HG02981 (cell line): ENCODE results near the gene MUC5B.
"Not testable (repeated sequence)": the region's sequence is repeated elsewhere in the genome, so short reads cannot be mapped to it uniquely, and the experiment has no call there.

Experiments used
- ATAC-seq: cut with Tn5 transposase; IDR thresholded peaks from one replicate; pipeline ENCODE4 v1.9.1; 2021; ENCODE audit warnings: mild to moderate bottlenecking, moderate library complexity; ENCODE audit not compliant: unreplicated experiment

Gene MUC5B

DNA sequence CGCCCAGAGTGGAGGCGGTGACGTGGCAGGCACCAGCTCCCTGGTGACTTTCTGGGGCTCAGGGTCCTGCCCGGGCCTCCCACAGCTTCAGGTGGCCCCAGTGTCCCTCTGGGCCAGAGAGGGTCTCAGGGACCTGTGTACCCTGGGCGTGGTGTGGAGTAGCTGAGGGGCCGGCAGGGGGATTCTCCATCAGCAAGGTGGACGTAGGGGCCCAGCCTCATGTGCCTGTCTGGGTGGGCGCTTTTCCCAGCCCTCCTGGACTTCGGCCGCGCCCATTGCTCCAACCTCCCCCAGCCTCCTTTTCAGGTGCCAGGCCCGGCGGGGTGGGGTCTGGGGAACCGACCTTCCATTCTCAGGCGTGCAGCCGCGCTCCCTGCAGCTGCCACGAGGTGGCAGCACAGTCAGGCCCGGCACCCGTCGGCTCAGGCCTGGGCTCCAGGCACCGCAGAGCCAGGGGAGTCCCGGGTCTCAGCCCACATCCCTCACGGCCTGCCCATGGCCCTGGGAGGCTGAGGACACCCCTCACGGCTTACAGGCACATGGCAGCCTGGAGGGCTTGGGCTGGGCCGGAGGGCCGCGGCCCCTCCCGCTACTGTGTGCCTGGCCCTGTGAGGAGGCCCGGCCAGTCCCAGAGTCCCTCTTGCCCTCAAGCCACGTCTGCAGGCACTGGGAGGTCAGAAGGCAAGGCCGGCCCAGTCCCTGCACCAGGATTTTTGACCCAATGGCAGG lies 19.9 kb upstream of the MUC5B start:
- ATAC-seq = no peak

GRCh38 chr11:1203505-1204271 lies 19.2 kb upstream of the MUC5B start:
- no peak for ATAC-seq

DNA sequence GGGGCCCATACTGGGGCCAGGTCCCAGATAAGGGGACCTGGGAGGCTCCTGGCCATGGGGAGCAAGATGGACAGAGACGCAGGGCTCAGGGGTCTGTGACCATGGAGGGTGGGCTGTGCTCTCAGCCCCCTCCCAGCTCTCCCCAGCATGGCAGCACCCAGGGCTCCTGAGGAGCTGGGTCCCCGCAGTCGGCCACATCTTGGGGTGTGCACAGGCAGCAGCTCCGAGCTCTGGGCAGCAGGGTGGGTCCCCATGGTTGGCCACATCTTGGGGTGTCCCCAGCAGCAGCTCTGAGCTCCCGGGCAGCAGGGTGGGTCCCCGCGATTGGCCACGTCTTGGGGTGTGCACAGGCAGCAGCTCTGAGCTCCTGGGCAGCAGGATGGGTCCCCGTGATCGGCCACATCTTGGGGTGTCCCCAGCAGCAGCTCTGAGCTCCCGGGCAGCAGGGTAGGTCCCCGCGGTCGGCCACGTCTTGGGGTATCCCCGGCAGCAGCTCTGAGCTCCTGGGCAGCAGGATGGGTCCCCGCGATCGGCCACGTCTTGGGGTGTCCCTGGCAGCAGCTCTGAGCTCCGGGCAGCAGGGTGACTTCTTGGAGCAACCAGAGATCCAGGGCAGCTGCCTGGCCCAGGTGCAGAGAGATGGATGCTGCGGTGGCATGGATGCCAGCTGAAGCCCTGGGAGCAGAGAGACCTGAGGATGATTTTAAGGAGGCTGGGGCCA lies 18.3 kb upstream of the MUC5B start:
- no peak for ATAC-seq

GRCh38 chr11:1205121-1205986 lies 17.5 kb upstream of the MUC5B start:
- no peak for ATAC-seq

DNA sequence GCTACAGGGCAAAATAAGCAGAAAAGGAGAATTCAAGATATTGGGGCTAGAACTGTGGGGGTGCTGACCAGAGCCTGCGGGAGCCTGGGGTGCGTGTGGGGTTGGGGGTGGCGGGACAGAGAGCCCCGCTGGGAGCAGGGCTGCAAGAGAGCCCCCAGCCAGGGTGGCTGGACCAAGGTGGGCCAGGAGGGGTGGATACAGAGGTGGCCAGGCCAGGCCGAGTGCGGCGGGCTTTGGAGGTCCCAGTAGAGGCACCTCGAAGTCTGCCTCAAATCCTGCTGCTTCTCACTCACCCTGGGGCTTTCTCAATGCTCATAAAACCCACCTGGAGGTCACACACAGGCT lies 16.9 kb upstream of the MUC5B start:
- no peak for ATAC-seq

- ATAC-seq = no peak
These were observed 16.2 kb upstream of the MUC5B start for GRCh38 chr11:1206391-1207271.

GRCh38 chr11:1207401-1208143 lies 15.3 kb upstream of the MUC5B start:
- ATAC-seq = no peak

- ATAC-seq = no peak
These were observed 14.8 kb upstream of the MUC5B start for GRCh38 chr11:1208144-1208393.

GRCh38 chr11:1208394-1209261 lies 14.2 kb upstream of the MUC5B start:
- no peak for ATAC-seq

- ATAC-seq = no peak
These were observed 13.4 kb upstream of the MUC5B start for GRCh38 chr11:1209371-1210057.

DNA sequence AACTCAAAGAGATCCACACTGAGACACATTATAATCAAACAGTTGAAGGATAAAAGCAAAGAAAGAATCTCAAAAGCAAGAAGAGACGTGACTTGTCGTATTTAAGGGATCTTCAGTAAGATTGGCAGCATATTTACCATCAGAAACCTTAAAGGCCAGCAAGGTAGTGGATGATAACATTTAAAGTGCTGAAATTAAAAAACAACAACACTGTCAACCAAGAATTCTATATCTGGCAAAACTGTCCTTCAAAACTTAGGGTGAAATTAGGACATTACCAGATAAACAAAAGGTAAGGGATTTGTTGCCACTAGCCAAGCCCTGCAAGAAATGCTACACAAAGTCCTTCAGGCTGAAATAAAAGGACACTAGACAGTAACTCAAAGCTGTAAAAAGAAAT lies 11.0 kb upstream of the MUC5B start:
- ATAC-seq = no peak

GRCh38 chr11:1215826-1216225 lies 7.0 kb upstream of the MUC5B start:
- ATAC-seq = not testable (repeated sequence)

- no peak for ATAC-seq
These were observed 5.7 kb upstream of the MUC5B start for GRCh38 chr11:1217151-1217550.

DNA sequence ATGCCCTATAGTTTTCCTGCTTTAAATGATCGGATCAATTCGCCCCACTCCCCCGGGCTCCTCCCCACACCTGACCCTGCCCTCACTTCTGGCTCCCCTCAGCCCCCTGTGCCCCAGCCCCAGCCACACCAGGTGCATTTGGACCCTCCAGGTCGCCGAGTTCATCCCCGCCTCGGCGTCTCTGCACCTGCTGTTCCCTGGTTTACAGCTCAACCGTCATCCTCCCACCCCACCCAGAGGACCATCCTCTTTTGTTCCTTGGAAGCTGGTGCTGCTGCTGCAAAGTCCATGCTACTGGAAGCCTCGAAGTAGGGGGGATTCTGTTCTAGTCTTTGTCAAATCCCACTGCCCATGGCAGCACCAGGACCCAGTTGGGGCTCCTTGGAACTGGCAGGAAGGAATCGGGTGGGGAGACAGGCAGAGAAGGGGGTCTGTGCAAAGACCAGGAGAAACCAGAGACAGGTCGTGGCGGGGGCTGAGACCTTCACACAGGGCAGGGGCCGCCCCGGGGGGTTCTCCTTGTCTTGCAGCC lies 4.5 kb upstream of the MUC5B start:
- ATAC-seq = no peak

DNA sequence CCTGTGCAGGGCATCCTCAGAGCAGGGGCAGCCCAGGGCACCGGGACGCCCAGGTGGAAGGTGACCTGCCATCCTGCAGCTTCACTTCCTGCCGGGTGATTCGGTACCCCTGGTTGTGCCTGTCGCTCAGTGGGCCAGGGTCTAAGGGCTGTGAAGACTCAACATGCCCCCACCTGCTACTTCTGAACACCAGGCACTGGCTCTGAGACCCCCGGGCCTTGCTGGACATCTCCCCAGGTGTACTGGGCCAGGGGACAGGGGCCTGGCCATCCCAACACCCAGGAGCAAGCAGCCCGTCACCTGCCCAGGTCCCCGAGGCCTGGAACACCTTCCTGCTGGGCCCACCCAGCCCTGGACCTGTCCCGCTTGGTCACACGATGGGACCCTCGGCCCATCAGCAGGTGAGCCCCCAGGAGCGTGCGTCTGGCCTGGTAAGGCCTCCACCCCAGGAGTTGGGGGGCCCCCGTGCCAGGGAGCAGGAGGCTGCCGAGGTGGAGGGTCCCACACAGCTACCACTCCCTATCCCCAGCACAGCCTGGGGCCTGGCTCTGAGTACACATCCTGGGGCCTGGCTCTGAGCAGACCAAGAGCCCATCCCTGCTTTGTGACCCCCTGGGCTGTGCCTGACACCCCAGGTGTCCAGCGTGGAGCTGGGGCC lies 3.9 kb upstream of the MUC5B start:
- no peak for ATAC-seq

GRCh38 chr11:1219446-1219833 lies 3.4 kb upstream of the MUC5B start:
- no peak for ATAC-seq
